DND-41 (cell line): ENCODE data around the gene SPTBN4.
"Not testable (repeated sequence)": the region's sequence is repeated elsewhere in the genome, so short reads cannot be mapped to it uniquely, and the experiment has no call there.

Source experiments
- CTCF ChIP-seq: IDR thresholded peaks from 2 replicates; pipeline ENCODE4 v1.5.1; 2012; ENCODE audit warnings: borderline replicate concordance, low read length, moderate library complexity, mild to moderate bottlenecking; ENCODE audit not compliant: poor library complexity, severe bottlenecking; ENCODE audit errors: extremely low read depth
- EZH2 ChIP-seq: IDR thresholded peaks from 3 replicates; pipeline ENCODE4 v1.6.1; 2012; ENCODE audit warnings: borderline replicate concordance, low read depth, mild to moderate bottlenecking, moderate library complexity, low read length, inconsistent platforms; ENCODE audit not compliant: severe bottlenecking

- TF ChIP-seq CTCF, EZH2: not testable (repeated sequence)
These were observed 55.1 kb downstream of the SPTBN4 start for GRCh38 chr19:40521900-40522299.
